Measurements from ENCODE around the gene HOXA7. TPM values are rescaled to one million over a fixed set of nuclear protein-coding genes. Genes with fewer than 3 reads are reported as not detected.

The HOXA7 gene
- total and polyA plus RNA-seq, 9 donors: 0.23 to 4.5 (median 0.75) TPM

GRCh38 chr7:27141923-27142579, 14.4 kb downstream of the HOXA7 start:
- intact Hi-C loops (cut with DNase I): loop anchor here in 3 of 4 donors (5.0 kb wide), 2 partner anchors 285 to 290 kb away; no protein-coding TSS in a partner anchor
- 46 to 64% (median 48%) methylated on average over 30 of the region's 30 CpGs for WGBS, 3 donors
- Histone ChIP-seq H3K36me3 (no peaks in the 10 kb centered on the region), H3K27me3 (no peaks in the 10 kb centered on the region), H3K4me3 (peak overlapping the region; percentile 34), H3K27ac (no peak overlapping the region), H3K9me3 (peaks cover 0 to 6% of the 10 kb centered on the region in 2 donors), H3K4me1 (ENCODE audit: insufficient read depth) (peaks cover 1% of the 10 kb centered on the region)
- TF ChIP-seq CTCF (IDR thresholded peaks at IDR 0.05): no peak
- no peak for TF ChIP-seq EP300 (IDR thresholded peaks at IDR 0.05)
- no peak for TF ChIP-seq POLR2A (IDR thresholded peaks at IDR 0.05)
- DNase-seq: no peak

- TF ChIP-seq CTCF (IDR thresholded peaks at IDR 0.05): no peak
- TF ChIP-seq POLR2A (IDR thresholded peaks at IDR 0.05): no peak
- no peak for TF ChIP-seq EP300 (IDR thresholded peaks at IDR 0.05)
- WGBS, 3 donors: 85 to 88% (median 87%) methylated on average over 18 of the region's 18 CpGs
- no peak overlapping the region for H3K27ac ChIP-seq
- no peak for DNase-seq
- no peaks in the 10 kb centered on the region for H3K36me3 ChIP-seq
- no peaks in the 10 kb centered on the region for H3K27me3 ChIP-seq
- peaks cover 0 to 6% of the 10 kb centered on the region in 2 donors for H3K9me3 ChIP-seq
- intact Hi-C loops (cut with DNase I): loop anchor here in 3 of 4 donors (5.0 kb wide), 2 partner anchors 284 to 289 kb away; no protein-coding TSS in a partner anchor
- peaks cover 1% of the 10 kb centered on the region for H3K4me1 ChIP-seq (ENCODE audit: insufficient read depth)
- H3K4me3 ChIP-seq: peak overlapping the region; percentile 34
These were observed 15.1 kb downstream of the HOXA7 start for GRCh38 chr7:27141137-27141922.

- no peak overlapping the region for H3K4me3 ChIP-seq
- intact Hi-C loops (cut with DNase I): loop anchor here in 3 of 4 donors (5.0 kb wide), 2 partner anchors 283 to 288 kb away; no protein-coding TSS in a partner anchor
These were observed 16.2 kb downstream of the HOXA7 start for GRCh38 chr7:27140126-27140857.

GRCh38 chr7:27139334-27140125, 16.9 kb downstream of the HOXA7 start:
- no peaks in the 10 kb centered on the region for H3K9me3 ChIP-seq
- no peaks in the 10 kb centered on the region for H3K36me3 ChIP-seq
- DNase-seq: no peak
- H3K4me3 ChIP-seq: peak overlapping the region; percentile 24
- peaks cover 1% of the 10 kb centered on the region for H3K4me1 ChIP-seq (ENCODE audit: insufficient read depth)
- H3K27ac ChIP-seq: no peak overlapping the region
- 32 to 52% (median 36%) methylated on average over 51 to 53 of the region's 53 CpGs for WGBS, 3 donors
- TF ChIP-seq EP300 (IDR thresholded peaks at IDR 0.05): no peak
- TF ChIP-seq POLR2A (IDR thresholded peaks at IDR 0.05): no peak
- TF ChIP-seq CTCF (IDR thresholded peaks at IDR 0.05): no peak
- no peaks in the 10 kb centered on the region for H3K27me3 ChIP-seq
- intact Hi-C loops (cut with DNase I): loop anchor here in 3 of 4 donors (5.0 kb wide), 2 partner anchors 282 to 287 kb away; no protein-coding TSS in a partner anchor

More at GRCh38 chr7:27140126-27140857, 16.2 kb downstream of the HOXA7 start:
- WGBS, 3 donors: 77 to 85% (median 78%) methylated on average over 15 of the region's 15 CpGs
- Histone ChIP-seq H3K9me3 (no peaks in the 10 kb centered on the region), H3K27me3 (no peaks in the 10 kb centered on the region), H3K27ac (no peak overlapping the region), H3K4me1 (ENCODE audit: insufficient read depth) (peaks cover 1% of the 10 kb centered on the region), H3K36me3 (no peaks in the 10 kb centered on the region)
- DNase-seq: no peak
- TF ChIP-seq EP300 (IDR thresholded peaks at IDR 0.05): no peak

All from ovary (tissue), 9 donors.